Cerebellar nuclear complex (tissue), 1 donor: ENCODE data around the gene MYH16.
A peak's percentile ranks its signal among the peaks of the same experiment; 100 is the strongest.
"Not testable (repeated sequence)": the region's sequence is repeated elsewhere in the genome, so short reads cannot be mapped to it uniquely, and the experiment has no call there.

Source experiments
- DNase-seq, 2 experiments: peaks; one replicate each; lab custom pipeline; 2025; lab: John Stamatoyannopoulos, UW

MYH16 gene

GRCh38 chr7:99305473-99306260, 33.0 kb downstream of the MYH16 start:
- DNase-seq, result no peak

- DNase-seq, result no peak
Observed at GRCh38 chr7:99308461-99309074, 35.9 kb downstream of the MYH16 start.

GRCh38 chr7:99309111-99309510, 36.5 kb downstream of the MYH16 start:
- no peak for DNase-seq

DNA sequence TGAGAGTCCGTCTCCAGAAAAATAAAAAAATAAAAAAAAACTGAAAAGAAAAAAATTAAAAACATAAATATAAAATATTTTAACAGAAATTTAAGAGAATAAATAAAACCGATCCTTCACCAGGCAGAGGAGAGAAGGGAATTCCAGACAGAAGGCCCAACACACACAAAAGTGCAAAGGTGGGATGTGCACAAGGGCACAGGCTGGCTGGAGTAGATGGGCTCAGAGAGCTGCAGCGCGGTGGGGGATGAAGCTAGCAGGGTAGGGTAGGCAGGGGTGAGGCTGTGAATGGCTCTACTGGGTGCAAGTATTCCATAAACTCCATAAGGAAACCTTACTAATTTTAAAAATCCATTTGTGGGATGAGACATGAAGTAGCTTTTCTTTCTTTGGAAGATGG, 37.4 kb downstream of the MYH16 start:
- DNase-seq, result no peak

DNA sequence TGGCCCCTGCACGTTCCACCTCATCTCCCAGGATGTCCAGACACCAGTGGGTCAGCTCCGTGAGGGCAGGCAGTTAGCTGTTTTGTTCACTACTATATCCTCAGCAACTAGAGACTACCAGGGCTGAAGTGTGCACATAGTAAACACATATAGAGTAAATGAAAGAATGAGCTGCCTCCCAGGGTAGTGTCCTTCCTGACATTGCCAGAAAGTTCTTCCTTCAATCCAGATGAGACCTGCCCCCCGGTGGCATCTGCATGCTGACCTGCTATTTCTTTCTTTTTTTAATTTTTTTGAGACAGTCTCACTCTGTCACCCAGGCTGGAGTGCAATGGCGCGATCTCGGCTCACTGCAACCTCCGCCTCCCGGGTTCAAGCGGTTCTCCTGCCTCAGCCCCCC, 39.1 kb downstream of the MYH16 start:
- no peak for DNase-seq

DNA sequence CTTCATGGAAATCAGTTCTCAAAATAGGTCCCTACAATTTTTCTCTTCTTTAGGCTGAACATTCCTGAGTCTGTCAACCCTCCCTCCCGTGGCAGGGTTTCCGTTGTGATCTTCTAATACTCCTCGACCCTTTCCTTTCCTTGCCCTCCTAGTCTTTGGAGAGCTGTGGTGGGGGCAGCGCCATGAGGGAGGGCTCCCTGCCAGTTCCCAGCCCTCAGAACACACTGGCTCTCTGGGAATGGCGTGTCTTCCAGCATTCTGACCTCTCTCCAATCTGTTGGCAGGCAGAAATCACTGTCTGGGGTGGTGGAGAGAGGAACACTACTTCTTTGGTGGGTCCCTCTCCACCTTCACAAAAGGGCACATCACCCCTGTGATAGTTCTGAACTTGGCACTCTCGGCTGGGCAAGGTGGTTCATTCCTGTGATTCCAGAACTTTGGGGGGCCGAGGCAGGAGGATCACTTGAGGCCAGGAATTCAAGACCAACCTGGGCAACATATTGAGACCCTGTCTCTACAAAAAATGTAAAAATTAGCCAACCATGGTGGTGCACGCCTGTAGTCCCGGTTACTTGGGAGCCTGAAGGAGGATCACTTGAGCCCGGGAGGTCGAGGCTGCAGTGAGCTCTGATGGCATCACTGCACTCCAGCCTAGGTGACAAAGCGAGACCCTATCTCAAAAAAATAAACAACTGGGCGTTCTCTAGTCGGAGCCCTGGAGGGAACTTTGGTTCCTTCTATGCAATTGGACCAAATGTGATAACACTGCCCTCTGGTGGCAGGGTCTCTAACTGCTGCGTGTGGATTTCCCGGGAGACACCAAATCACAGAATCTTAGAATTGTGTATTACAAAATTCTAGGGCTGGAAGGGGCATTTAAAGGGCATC, 39.9 kb downstream of the MYH16 start:
- no peak for DNase-seq

- no peak for DNase-seq
Observed at GRCh38 chr7:99313204-99313573, 40.5 kb downstream of the MYH16 start.

DNA sequence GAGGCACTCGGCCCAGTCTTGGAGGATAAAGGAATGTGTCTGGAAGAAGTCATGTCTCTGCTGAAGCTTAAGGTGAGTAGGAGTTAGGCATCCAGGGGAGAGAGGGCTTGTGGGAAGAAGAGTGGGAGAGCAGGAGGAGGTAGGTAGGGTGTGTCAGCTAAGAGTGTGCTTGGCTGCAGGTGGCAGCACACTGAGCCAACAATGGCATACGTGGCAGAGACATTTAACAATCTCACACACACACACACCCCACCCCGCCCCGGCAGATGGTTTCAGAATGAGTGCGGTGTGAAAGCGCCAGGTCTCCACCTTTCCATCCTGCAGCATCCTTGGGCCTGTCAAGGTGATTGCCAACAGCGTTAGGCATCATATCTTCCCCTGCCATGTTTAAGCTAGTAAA, 41.9 kb downstream of the MYH16 start:
- no peak for DNase-seq

GRCh38 chr7:99320371-99320770, 47.7 kb downstream of the MYH16 start:
- no peak for DNase-seq

DNA sequence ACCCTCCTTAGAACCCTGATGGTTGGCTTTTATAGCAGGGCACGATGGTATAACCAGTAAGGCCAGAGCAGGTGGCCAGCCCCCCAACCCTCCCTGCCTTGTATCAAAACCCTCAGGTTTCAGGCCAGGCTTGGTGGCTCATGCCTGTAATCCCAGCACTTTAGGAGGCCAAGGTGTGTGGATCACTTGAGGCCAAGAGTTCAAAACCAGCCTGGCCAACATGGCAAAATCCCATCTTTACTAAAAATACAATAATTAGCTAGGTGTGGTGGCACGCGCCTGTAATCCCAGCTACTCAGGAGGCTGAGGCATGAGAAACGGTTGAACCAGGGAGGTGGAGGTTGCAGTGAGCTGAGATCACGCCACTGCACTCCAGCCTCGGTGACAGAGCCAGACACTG, 50.0 kb downstream of the MYH16 start:
- not testable (repeated sequence) for DNase-seq

GRCh38 chr7:99324559-99324958, 51.9 kb downstream of the MYH16 start:
- DNase-seq, result no peak

GRCh38 chr7:99325001-99325493, 52.4 kb downstream of the MYH16 start:
- DNase-seq, result no peak

DNA sequence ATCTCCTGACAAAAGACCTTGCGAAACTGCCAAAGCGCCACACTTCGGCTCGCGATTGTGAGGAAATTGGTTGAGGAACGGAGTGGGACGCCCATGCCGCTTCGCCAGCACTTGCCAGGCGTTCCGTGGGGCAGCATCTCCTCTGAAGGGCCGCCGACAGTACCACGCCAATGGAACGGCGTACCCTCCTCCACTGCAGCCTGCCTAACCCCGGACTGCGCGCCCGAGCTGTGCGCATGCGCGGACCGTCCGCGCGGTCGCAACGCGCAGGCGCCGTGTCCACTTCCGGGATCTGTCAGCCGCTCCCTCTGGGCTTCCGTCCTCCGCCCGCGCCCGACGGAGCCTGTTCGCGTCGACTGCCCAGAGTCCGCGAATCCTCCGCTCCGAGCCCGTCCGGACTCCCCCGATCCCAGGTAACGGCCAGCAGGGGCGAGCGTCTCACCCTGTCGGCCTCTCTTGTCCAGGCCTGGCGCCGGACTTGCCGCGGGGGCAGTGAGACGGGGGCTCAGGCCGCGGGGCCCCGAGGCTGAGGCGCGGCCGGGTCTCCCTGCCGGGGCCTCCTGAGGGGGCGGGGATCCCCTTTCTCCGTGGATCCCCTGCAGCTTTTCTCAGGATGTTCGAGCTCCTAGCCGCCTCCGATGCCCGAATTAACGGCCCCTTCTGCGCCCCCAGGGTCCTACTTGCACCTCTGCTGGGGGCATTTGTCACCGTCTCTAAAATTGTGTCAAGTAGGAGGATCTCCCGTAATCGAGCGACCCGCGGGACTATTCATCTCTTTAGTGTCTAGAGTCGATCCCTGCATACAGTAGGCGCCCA, 53.2 kb downstream of the MYH16 start, which contains the start of gene ARPC1A:
Gene ARPC1A, plus strand, starts transcription at position 307 of the 816 bp plus-strand sequence. CDS start 7,456 bp downstream, outside the sequence.
- peak in 1 of 2 experiments; percentile 38 for DNase-seq

DNA sequence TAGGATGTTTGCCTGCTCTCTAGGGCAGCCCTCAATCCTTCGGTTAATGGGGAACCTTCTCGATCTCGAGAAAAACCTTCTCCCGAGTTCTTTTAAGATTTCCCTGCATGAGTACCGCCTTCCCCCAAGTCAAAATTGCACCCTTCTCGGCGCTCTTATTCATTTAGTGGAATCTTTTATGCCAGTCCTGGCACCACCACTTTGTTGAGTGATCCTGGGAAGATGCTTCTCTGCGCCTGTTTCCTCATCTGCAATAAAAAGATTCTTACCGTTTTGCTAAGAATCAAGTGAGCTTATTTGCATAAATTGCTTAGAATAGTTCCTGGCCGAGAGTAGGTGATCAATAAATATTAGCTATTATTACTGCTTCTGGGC, 53.8 kb downstream of the MYH16 start:
- no peak for DNase-seq

- not testable (repeated sequence) for DNase-seq
Observed at GRCh38 chr7:99330314-99330961, 57.8 kb downstream of the MYH16 start.

GRCh38 chr7:99331002-99331401, 58.4 kb downstream of the MYH16 start:
- DNase-seq, result no peak

DNA sequence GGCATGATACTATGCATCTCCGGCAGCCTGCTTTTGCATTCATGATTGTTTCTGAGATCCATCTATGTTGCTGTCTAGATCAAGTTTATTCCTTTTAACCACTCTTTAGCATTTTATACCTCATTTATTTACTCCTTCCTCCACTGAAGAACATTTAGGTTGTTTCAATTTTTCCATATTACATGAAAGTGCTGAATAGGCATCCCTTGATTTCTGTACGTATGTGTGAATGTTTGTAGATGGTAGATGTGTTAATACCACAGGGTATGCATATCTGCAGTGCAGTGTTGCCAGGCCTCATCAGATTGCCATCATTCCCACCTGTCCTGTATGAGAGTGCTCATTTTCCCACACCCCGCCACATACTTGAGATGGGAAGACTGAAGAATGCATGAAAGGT, 67.0 kb downstream of the MYH16 start:
- DNase-seq, result no peak

GRCh38 chr7:99340659-99341058, 68.0 kb downstream of the MYH16 start:
- DNase-seq, result no peak

DNA sequence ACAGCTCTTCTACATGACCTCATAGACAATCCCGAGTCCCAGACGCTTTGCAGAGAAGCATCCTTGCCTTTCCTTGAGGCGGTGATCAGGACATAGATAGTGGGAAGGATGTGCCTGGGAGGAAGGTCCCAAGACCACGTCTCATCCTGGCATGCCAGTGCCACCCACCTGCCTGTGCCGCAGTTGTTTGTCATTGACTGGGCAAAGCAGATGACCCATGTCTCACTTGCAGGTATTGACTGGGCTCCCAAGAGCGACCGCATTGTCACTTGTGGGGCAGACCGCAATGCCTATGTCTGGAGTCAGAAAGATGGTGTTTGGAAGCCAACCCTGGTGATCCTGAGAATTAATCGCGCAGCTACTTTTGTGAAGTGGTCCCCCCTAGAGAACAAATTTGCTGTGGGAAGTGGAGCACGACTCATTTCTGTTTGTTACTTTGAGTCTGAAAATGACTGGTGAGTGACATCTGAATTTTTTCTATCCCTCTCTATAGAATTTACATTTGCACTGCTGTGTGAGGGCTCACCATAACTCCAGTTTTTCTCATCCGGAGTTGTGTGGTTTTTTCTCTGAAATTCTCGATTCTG, 71.5 kb downstream of the MYH16 start:
- DNase-seq, result no peak

DNA sequence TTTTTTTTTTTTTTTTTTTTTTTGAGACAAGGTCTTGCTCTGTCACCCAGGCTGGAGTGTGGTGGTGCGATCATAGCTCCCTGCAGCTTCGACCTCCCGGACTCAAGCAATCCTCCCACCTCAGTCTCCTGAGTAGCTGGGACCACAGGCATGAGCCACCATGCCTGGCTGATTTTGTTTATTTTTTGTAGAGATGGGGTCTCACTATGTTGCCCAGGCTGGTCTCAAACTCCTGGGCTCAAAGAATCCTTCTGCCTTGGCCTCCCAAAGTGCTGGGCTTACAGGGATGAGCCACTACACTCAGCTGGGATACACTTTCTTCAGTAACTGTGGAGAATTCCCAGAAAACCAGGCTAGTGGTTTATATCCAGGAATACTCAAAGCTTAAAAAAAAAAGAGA, 78.0 kb downstream of the MYH16 start:
- not testable (repeated sequence) for DNase-seq

DNA sequence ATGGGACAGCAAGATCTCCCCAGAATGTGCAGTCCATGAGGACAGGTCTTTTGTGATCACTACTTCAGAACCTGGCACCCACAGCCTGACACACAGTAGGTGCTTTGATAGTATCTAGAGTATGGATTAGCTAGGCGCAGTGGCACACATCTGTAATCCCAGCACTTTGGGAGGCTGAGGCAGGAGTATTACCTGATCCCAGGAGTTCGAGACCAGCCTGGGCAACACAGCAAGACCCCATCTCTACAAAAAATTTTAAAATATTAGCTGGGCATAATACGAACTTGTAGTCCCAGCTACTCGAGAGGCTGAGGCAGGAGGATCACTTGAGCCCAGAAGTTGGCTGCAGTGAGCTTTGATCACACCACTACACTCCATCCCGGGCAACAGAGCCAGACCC, 79.6 kb downstream of the MYH16 start:
- DNase-seq, result no peak
